Stimulated activated naive CD4-positive, alpha-beta T cell treated with Interleukin-2 at 50 U/mL for 16 hours (primary cell): ENCODE measurements around the gene HSPBAP1.
"Not testable (repeated sequence)": the region's sequence is repeated elsewhere in the genome, so short reads cannot be mapped to it uniquely, and the experiment has no call there.

ENCODE experiments used
- DNase-seq: peaks from one replicate; lab custom pipeline; 2025; lab: John Stamatoyannopoulos, UW

HSPBAP1 gene

GRCh38 chr3:122739172-122739571 lies 54.5 kb downstream of the HSPBAP1 start:
- no peak for DNase-seq

- DNase-seq = not testable (repeated sequence)
Observed at GRCh38 chr3:122732682-122733525, 60.7 kb downstream of the HSPBAP1 start.

GRCh38 chr3:122730240-122730639 lies 63.4 kb downstream of the HSPBAP1 start:
- no peak for DNase-seq

- DNase-seq = no peak
Observed at GRCh38 chr3:122728756-122729514, 64.7 kb downstream of the HSPBAP1 start.

GRCh38 chr3:122728186-122728585 lies 65.4 kb downstream of the HSPBAP1 start:
- no peak for DNase-seq

GRCh38 chr3:122727766-122728165 lies 65.9 kb downstream of the HSPBAP1 start:
- no peak for DNase-seq

- DNase-seq = no peak
Observed at GRCh38 chr3:122727294-122727693, 66.3 kb downstream of the HSPBAP1 start.

- no peak for DNase-seq
Observed at GRCh38 chr3:122725106-122725505, 68.5 kb downstream of the HSPBAP1 start.

GRCh38 chr3:122719273-122719921 lies 74.2 kb downstream of the HSPBAP1 start:
- no peak for DNase-seq

- DNase-seq = no peak
Observed at GRCh38 chr3:122716667-122717066, 77.0 kb downstream of the HSPBAP1 start.

GRCh38 chr3:122714273-122714672 lies 79.4 kb downstream of the HSPBAP1 start:
- DNase-seq = no peak

- not testable (repeated sequence) for DNase-seq
Observed at GRCh38 chr3:122710616-122711251, 82.9 kb downstream of the HSPBAP1 start.

- DNase-seq = no peak
Observed at GRCh38 chr3:122705379-122705778, 88.3 kb downstream of the HSPBAP1 start.

- DNase-seq = no peak
Observed at GRCh38 chr3:122700193-122700592, 93.4 kb downstream of the HSPBAP1 start.

GRCh38 chr3:122697952-122698620 lies 95.5 kb downstream of the HSPBAP1 start:
- DNase-seq = no peak

- no peak for DNase-seq
Observed at GRCh38 chr3:122695927-122696561, 97.6 kb downstream of the HSPBAP1 start.

- DNase-seq = no peak
Observed at GRCh38 chr3:122694966-122695365, 98.7 kb downstream of the HSPBAP1 start.

- no peak for DNase-seq
Observed at GRCh38 chr3:122692674-122693073, 101.0 kb downstream of the HSPBAP1 start.

GRCh38 chr3:122691195-122691594 lies 102.4 kb downstream of the HSPBAP1 start:
- DNase-seq = no peak

- no peak for DNase-seq
Observed at GRCh38 chr3:122690096-122690495, 103.5 kb downstream of the HSPBAP1 start.
